ENCODE measurements around the gene SPOCK1.
"Not testable (repeated sequence)": the region's sequence is repeated elsewhere in the genome, so short reads cannot be mapped to it uniquely, and the experiment has no call there.

SPOCK1 gene

DNA sequence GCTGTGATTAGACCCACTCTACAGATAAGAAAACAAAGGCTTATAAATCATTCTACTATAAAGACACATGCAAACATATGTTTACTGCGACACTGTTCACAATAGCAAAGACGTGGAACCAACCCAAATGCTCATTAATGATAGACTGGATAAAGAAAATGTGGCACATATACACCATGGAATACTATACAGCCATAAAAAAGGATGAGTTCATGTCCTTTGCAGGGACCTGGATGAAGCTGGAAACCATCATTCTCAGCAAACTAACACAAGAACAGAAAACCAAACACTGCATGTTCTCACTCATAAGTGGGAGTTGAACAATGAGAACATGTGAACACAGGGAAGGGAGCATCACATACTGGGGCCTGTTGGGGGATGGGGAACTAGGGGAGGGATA, 240.0 kb downstream of the SPOCK1 start:
- DNase-seq = not testable (repeated sequence)

DNA sequence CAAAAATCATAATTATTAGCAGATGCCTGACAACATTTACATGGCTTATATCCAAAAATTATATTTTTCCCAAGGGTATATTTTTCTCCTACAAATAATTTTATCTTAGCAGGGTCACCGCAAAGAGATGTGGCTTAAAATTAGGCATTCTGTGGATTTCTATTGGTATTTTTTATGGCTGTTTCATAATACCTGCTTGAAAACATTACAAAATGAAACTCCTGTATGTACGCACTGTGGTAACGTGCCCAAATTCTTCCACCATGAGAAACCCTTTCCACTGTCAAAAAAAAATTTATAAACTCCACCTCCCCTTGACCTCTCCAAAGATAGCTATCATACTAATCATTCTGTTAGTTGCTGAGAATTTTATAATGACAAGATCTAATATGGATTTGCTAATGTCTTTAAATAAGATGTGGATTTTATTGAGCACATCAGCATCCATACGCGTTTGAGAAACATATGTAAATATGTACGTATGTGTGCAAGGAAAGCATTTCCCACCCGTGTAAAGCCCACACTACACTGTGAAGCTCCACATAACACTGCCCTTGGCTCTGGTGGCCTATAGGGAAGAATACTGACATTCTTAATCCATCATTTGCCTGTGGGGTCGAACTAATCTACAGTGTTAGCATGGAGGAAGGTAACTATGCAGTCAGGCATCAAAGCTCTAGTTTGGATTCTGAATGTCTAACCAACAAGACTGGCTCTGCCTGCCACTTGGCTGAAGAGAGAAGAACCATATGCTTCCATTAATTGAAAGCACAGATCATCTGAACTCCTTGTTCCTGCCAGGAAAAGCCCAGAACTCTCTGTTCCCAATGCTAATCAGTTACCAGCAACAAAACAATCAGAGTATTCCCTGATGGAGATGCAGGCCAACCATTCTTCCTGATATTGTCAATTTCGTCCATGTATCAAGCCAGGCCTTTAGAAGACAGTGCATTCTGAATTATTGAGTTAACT, 244.7 kb downstream of the SPOCK1 start:
- no peak for DNase-seq

GRCh38 chr5:137252512-137252911, 246.6 kb downstream of the SPOCK1 start:
- DNase-seq = peak; percentile 2

GRCh38 chr5:137250421-137250820, 248.7 kb downstream of the SPOCK1 start:
- no peak for DNase-seq

- DNase-seq = no peak
Measured at GRCh38 chr5:137248527-137248926, 250.6 kb downstream of the SPOCK1 start.

- no peak for DNase-seq
Measured at GRCh38 chr5:137245438-137245837, 253.7 kb downstream of the SPOCK1 start.

GRCh38 chr5:137240285-137240684, 258.8 kb downstream of the SPOCK1 start:
- no peak for DNase-seq

- no peak for DNase-seq
Measured at GRCh38 chr5:137236849-137237507, 262.1 kb downstream of the SPOCK1 start.

DNA sequence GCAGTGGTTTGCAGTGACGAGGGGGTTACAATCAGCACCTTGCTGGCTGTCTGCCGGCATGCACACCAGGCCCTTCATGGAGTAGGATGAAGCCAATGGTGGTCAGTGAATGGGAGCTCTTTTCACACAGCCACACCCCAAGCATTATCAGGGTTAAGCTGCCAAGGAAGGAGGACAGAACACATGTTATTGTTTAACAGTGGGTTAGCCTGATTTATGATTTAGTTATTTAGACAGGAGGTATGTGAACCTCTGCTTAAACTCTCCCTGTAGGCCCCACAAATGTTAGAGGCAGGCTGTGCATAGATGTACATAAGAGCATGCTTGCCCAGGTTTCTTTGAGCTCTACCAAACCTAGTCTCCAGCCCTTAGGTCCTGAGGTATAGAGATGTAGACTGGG, 262.9 kb downstream of the SPOCK1 start:
- no peak for DNase-seq

DNA sequence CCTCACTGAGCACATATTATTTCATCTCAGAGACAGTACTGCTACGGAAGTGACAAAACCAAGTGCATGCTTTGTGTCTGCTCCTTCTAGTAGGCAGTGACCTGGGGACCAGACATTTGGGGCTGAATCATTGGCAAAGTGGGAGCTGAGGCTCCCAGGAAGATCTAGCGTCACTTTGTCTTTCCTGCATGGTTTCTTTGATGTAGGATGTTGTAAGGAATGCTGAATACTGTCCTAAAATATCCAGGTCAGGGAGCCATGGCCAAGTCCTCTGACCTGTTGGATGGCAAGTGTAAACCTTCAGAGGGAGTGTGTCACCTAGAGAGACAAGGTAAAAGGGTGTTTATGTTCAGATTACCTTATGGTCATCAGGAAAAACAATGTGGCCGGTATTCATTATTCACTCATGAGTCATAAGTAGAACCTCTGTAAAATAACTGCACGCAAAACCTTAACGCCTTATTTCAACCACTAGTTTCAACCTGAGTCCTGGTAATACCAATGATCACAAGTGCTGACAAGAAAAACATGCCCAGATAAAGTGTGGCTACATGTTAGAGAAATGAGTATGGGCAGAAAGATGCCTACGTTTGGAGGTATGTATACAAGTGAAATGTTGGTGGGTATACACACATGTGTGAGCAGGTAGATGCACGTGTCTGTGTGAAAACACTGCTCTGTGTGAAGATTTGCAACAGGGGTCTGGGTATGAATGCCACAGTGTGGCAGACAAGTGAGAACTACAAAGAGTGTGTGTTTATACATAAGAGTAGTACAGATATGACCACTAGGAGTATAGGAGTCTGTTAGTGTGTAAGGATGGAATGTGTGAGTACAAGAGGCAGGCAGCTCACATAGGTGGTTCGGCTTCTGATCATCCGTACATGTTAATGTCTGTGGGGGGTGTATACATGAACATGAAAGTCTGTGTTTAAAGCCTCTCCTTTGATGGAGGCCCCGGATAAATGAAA, 263.9 kb downstream of the SPOCK1 start:
- DNase-seq = no peak

DNA sequence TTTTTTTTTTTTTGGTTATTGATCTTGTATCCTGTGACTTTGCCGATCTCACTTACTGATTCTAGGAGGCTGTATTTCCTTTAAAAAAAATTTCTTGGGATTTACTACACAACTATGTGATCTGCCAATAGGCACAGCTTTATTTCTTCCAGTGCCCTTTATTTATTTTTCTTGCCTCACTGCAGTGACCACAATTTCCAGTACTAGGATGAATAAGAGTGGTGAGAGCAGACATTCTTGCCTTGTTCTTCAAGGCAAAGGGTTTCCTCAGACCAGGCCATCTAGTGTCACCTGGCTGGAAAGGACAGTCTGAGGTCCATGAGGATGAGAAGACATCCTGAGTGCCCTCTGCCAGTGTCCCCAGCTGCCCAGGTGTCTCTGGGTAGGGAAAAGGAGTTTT, 265.4 kb downstream of the SPOCK1 start:
- DNase-seq = no peak

GRCh38 chr5:137233304-137233703, 265.8 kb downstream of the SPOCK1 start:
- DNase-seq = not testable (repeated sequence)

DNA sequence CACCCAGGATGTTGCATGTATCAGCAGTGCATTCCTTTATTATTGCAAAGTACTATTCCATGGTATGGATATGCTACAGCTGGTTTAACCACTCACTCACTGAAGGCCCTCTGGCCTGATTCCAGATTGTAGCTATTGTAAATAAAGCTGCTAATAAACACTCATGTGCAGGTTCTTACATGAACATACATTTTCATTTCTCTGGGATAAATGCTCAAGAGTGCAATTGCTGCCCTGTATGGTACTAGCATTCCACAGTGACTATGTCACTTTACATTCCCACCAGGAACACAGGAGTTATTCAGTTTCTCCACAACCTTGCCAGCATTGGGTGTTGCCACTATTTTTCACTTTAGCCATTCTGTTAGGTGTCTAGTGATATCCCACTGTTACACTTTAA, 267.6 kb downstream of the SPOCK1 start:
- no peak for DNase-seq

- no peak for DNase-seq
Measured at GRCh38 chr5:137228816-137229215, 270.3 kb downstream of the SPOCK1 start.

- DNase-seq = no peak
Measured at GRCh38 chr5:137226081-137226480, 273.0 kb downstream of the SPOCK1 start.

GRCh38 chr5:137223324-137224295, 275.5 kb downstream of the SPOCK1 start:
- no peak for DNase-seq

DNA sequence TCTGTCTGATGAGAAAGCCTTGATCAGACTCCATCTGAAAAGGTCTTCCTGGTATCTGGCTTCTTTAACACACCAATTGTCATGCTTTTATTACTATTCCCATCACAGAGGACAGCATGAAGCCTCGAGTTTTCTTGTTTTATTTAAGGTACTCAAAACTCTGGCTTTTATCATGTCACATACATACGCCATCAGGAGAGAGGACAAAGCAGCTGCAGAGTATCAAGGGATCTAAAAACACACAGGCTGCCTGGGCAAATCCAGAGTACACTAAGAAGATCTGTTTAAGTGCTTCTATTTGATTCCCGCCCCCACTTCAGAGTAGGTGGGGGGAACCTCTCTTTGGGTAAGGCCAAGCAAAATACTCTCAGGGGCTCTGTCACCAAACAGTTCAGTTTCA, 277.2 kb downstream of the SPOCK1 start:
- DNase-seq = no peak

GRCh38 chr5:137220523-137220927, 278.6 kb downstream of the SPOCK1 start:
- DNase-seq = peak; percentile 28

DNA sequence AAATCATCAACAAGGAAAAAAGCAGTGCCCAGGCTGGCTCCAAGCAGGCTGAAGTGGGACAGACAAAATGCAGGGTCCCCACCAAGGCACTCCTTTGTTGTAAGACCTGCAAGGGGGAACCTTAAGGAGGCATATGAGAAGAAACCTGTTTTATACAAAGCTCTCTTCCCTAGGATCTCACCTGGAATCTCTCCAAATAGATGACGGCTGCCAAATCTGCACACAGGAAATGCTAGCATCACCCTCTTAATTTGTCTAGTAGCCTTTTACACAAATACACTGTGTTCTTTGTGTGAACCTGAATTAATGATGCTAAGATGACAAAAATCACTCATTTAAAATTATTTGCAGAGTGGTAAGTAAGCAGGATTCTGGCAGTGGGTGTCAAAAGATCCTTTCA, 280.2 kb downstream of the SPOCK1 start:
- DNase-seq = no peak

- DNase-seq = no peak
Measured at GRCh38 chr5:137218471-137218870, 280.7 kb downstream of the SPOCK1 start.

DNA sequence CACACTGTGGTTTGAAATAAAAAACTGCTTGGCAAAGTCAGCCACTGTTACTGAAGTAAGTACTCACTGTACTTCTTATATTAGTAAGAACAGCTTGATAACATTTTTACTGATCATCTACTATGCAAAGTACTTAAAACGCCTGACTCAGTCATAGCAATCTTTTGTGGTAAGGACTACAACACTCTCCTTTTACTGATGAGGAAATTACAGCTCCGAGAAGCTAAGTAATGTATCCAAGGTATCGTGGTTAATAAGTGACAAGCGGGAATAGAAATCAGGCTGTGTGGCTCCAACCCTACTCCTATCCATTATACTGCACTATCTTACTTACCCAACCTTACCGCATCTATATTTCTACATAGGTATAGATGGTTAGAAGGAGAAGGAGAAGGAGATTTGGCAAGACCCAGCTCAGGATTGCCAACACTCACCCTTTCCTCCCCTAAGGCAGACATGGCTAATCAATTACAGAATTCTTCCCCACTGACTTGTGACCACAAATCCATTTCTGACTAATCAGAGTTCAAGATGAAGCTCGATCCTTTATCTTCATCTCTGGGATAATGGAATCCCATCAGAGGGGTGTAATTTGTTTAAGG, 281.4 kb downstream of the SPOCK1 start:
- no peak for DNase-seq
